GM19238 (cell line): ENCODE measurements around the gene SLC39A11.
A peak's percentile ranks its signal among the peaks of the same experiment; 100 is the strongest.

Experiments used
- DNase-seq: peaks from one replicate; pipeline ENCODE4 v3.0.0; 2011; ENCODE audit warnings: low spot score; ENCODE audit not compliant: insufficient read length

The SLC39A11 gene

GRCh38 chr17:72760368-72760767 lies 332.1 kb downstream of the SLC39A11 start:
- no peak for DNase-seq

GRCh38 chr17:72759301-72759700 lies 333.2 kb downstream of the SLC39A11 start:
- DNase-seq: no peak

- no peak for DNase-seq
Measured at GRCh38 chr17:72756256-72756655, 336.2 kb downstream of the SLC39A11 start.

- DNase-seq: no peak
Measured at GRCh38 chr17:72754513-72754912, 338.0 kb downstream of the SLC39A11 start.

- no peak for DNase-seq
Measured at GRCh38 chr17:72751746-72752145, 340.7 kb downstream of the SLC39A11 start.

GRCh38 chr17:72749119-72749572 lies 343.3 kb downstream of the SLC39A11 start:
- DNase-seq: no peak

- DNase-seq: no peak
Measured at GRCh38 chr17:72747501-72747900, 345.0 kb downstream of the SLC39A11 start.

GRCh38 chr17:72745241-72745640 lies 347.2 kb downstream of the SLC39A11 start:
- DNase-seq: no peak

GRCh38 chr17:72743037-72743467 lies 349.4 kb downstream of the SLC39A11 start:
- DNase-seq: no peak

GRCh38 chr17:72737151-72737690 lies 355.3 kb downstream of the SLC39A11 start:
- no peak for DNase-seq

GRCh38 chr17:72735592-72735991 lies 356.9 kb downstream of the SLC39A11 start:
- no peak for DNase-seq

- no peak for DNase-seq
Measured at GRCh38 chr17:72735048-72735447, 357.4 kb downstream of the SLC39A11 start.

GRCh38 chr17:72734613-72735012 lies 357.9 kb downstream of the SLC39A11 start:
- DNase-seq: no peak

- no peak for DNase-seq
Measured at GRCh38 chr17:72733619-72734282, 358.7 kb downstream of the SLC39A11 start.

- no peak for DNase-seq
Measured at GRCh38 chr17:72732893-72733618, 359.4 kb downstream of the SLC39A11 start.

- DNase-seq: no peak
Measured at GRCh38 chr17:72730077-72730476, 362.4 kb downstream of the SLC39A11 start.

GRCh38 chr17:72726936-72727335 lies 365.6 kb downstream of the SLC39A11 start:
- DNase-seq: peak; percentile 60

GRCh38 chr17:72725433-72726068 lies 366.9 kb downstream of the SLC39A11 start:
- peak; percentile 33 for DNase-seq

GRCh38 chr17:72724267-72724666 lies 368.2 kb downstream of the SLC39A11 start:
- no peak for DNase-seq

GRCh38 chr17:72723711-72724110 lies 368.8 kb downstream of the SLC39A11 start:
- no peak for DNase-seq

GRCh38 chr17:72720494-72720825 lies 372.0 kb downstream of the SLC39A11 start:
- no peak for DNase-seq
